ENCODE data around the gene HDAC4.

DNA sequence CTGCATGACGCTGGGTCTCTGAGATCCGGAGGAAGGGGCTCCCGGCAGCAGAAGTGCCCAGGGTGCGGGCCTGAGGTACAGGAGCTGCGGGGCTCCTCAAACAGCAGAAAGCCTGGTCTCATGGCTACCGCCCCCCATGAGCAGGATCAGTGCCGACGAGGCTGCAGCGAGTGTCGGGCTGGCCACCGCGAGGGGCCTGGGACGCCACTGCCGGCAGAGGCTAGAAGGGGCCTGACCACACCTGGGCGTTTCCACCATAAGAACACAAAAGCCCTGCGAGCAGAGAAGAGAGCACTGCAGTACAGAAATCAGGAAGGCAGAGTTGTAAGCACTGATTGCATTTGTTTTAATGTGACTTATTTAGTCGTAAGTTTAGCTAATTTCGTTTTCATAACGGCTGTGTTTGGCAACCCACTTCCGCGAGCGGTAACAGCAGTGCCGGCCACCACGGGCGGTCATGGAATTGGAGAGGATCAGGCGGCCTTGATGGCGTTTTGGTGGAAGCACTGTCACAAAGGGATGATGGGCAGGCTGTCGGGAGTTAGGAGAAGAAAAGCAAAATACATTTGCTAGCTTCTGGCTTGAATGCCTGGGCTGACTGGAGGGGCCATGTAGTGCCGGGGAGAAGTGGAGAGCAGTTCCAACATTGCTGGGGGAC is 117.4 kb downstream of the HDAC4 start:
- TF ChIP-seq, protein P1, sequence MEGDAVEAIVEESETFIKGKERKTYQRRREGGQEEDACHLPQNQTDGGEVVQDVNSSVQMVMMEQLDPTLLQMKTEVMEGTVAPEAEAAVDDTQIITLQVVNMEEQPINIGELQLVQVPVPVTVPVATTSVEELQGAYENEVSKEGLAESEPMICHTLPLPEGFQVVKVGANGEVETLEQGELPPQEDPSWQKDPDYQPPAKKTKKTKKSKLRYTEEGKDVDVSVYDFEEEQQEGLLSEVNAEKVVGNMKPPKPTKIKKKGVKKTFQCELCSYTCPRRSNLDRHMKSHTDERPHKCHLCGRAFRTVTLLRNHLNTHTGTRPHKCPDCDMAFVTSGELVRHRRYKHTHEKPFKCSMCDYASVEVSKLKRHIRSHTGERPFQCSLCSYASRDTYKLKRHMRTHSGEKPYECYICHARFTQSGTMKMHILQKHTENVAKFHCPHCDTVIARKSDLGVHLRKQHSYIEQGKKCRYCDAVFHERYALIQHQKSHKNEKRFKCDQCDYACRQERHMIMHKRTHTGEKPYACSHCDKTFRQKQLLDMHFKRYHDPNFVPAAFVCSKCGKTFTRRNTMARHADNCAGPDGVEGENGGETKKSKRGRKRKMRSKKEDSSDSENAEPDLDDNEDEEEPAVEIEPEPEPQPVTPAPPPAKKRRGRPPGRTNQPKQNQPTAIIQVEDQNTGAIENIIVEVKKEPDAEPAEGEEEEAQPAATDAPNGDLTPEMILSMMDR (IDR thresholded peaks at IDR 0.05): no peak
- no peak for TF ChIP-seq POLR2A (IDR thresholded peaks at IDR 0.05; ENCODE audit: low read length)
- TF ChIP-seq, protein P2, sequence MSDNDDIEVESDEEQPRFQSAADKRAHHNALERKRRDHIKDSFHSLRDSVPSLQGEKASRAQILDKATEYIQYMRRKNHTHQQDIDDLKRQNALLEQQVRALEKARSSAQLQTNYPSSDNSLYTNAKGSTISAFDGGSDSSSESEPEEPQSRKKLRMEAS (IDR thresholded peaks at IDR 0.05): no peak

All from A549 (cell line).